ENCODE results near the gene SSBP4.
"Not testable (repeated sequence)": the region's sequence is repeated elsewhere in the genome, so short reads cannot be mapped to it uniquely, and the experiment has no call there.

The SSBP4 gene

GRCh38 chr19:18396471-18397241, 22.5 kb upstream of the SSBP4 start:
- no peak for DNase-seq

GRCh38 chr19:18397242-18398202, 21.7 kb upstream of the SSBP4 start, which contains the start of gene LRRC25:
Gene LRRC25 (minus strand): TSS chr19:18397622. CDS start chr19:18396963, 659 bp downstream.
- DNase-seq = peak; percentile 41

GRCh38 chr19:18399008-18399407, 20.2 kb upstream of the SSBP4 start:
- no peak for DNase-seq

- DNase-seq = peak; percentile 62
These were observed 17.6 kb upstream of the SSBP4 start for GRCh38 chr19:18401580-18402112.

GRCh38 chr19:18402455-18403248, 16.5 kb upstream of the SSBP4 start:
- DNase-seq = not testable (repeated sequence)

GRCh38 chr19:18405754-18406153, 13.4 kb upstream of the SSBP4 start:
- not testable (repeated sequence) for DNase-seq

GRCh38 chr19:18406749-18407148, 12.4 kb upstream of the SSBP4 start:
- no peak for DNase-seq

- DNase-seq = peak; percentile 62
These were observed 11.1 kb upstream of the SSBP4 start for GRCh38 chr19:18408053-18408476.

- DNase-seq = no peak
These were observed 6.5 kb upstream of the SSBP4 start for GRCh38 chr19:18412610-18413239.

GRCh38 chr19:18414504-18415177, 4.6 kb upstream of the SSBP4 start:
- peak; percentile 57 for DNase-seq

- DNase-seq = peak; percentile 95
These were observed 3.9 kb upstream of the SSBP4 start for GRCh38 chr19:18415178-18415867.

- DNase-seq = peak; percentile 96
These were observed 2.4 kb upstream of the SSBP4 start for GRCh38 chr19:18416778-18417249.

- peak; percentile 97 for DNase-seq
These were observed 1.8 kb upstream of the SSBP4 start for GRCh38 chr19:18417250-18418028.

- no peak for DNase-seq
These were observed 1.1 kb upstream of the SSBP4 start for GRCh38 chr19:18418029-18418482.

GRCh38 chr19:18418483-18419194, 559 bp upstream of the SSBP4 start:
- peak; percentile 78 for DNase-seq

- peak; percentile 71 for DNase-seq
These were observed 682 bp downstream of the SSBP4 start for GRCh38 chr19:18419699-18420460.

GRCh38 chr19:18420930-18421329, 1.7 kb downstream of the SSBP4 start:
- no peak for DNase-seq

- peak; percentile 85 for DNase-seq
These were observed 2.3 kb downstream of the SSBP4 start for GRCh38 chr19:18421371-18421959.
